Lower lobe of right lung (tissue), 2 donors: ENCODE measurements around the gene NEDD4L. TPM values are rescaled to one million over a fixed set of nuclear protein-coding genes. Genes with fewer than 3 reads are reported as not detected.

Source experiments
- ATAC-seq, 2 donors: fragments of 200-7000 bp; cut with Tn5 transposase; one replicate each; pipeline ENCODE4 v1.9.1; 2020 to 2022; ENCODE audit warnings: mild to moderate bottlenecking in 2 of 2, moderate library complexity in 2 of 2
- DNase-seq: peaks from one replicate; pipeline ENCODE4 v3.0.0-alpha.2; 2020
- H3K27ac ChIP-seq: fragments of 200-600 bp; one replicate; pipeline ENCODE4 v1.8.0; 2022
- H3K27me3 ChIP-seq: fragments of 200-600 bp; one replicate; pipeline ENCODE4 v1.8.0; 2022; ENCODE audit warnings: low read depth
- H3K36me3 ChIP-seq: fragments of 200-600 bp; one replicate; pipeline ENCODE4 v1.8.0; 2022; ENCODE audit warnings: mild to moderate bottlenecking
- H3K4me1 ChIP-seq: fragments of 200-600 bp; one replicate; pipeline ENCODE4 v1.8.0; 2022
- H3K4me3 ChIP-seq: fragments of 200-600 bp; one replicate; pipeline ENCODE4 v1.8.0; 2022; ENCODE audit warnings: mild to moderate bottlenecking
- H3K9me3 ChIP-seq: fragments of 200-600 bp; one replicate; pipeline ENCODE4 v1.8.0; 2022
- intact Hi-C: fragments of 100-400 bp; cut with DNase I; formaldehyde crosslinking; loops from one replicate; pipeline ENCODE4 v1.11.0; 2022
- total RNA-seq: library from RNA; stranded (reverse); fragmentation: NEBNext Ultra II Directional; extraction: Animal tissue kit (Norgen Biotek cat#: 25700); gene quantifications from one replicate; pipeline ENCODE4 v1.2.1, GENCODE V29; 2021
- TF ChIP-seq, protein P1 (sequence below): fragments of 200-600 bp; IDR thresholded peaks from one replicate; pipeline ENCODE4 v1.8.0; 2022; ENCODE audit warnings: antibody characterized with exemption, mild to moderate bottlenecking
- donor health status: DM: no; HTN: yes; CAD: no; lungs with severe emphysema.

Gene NEDD4L
- total RNA-seq, 1 donor from 2014 or later, result 203 TPM

DNA sequence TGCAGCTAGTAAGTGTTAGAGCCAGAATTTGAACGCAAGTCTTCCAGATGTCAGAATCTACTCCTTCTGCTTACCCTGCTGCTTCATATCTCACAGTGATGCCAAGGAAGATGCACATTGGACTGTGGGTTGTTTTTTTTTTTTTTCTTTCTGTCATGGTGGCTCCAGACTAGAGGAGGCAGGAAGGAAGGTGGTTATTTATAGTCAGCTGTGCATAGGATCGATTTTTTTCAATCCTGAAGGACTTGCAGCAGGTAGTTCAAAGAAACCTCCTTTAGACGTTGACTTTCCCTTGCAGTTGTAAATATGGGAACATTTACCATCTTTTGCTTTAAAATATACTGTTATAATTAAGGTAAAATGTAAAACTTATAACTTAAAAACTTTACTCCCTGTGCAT is 17.3 kb downstream of the NEDD4L start:
- no peak overlapping the region for H3K4me3 ChIP-seq
- H3K27ac ChIP-seq, result no peak overlapping the region
- no peaks in the 10 kb centered on the region for H3K27me3 ChIP-seq
- ATAC-seq (no peak), DNase-seq (no peak)
- no peaks in the 10 kb centered on the region for H3K36me3 ChIP-seq
- H3K4me1 ChIP-seq, result no peaks in the 10 kb centered on the region
- TF ChIP-seq, protein P1, sequence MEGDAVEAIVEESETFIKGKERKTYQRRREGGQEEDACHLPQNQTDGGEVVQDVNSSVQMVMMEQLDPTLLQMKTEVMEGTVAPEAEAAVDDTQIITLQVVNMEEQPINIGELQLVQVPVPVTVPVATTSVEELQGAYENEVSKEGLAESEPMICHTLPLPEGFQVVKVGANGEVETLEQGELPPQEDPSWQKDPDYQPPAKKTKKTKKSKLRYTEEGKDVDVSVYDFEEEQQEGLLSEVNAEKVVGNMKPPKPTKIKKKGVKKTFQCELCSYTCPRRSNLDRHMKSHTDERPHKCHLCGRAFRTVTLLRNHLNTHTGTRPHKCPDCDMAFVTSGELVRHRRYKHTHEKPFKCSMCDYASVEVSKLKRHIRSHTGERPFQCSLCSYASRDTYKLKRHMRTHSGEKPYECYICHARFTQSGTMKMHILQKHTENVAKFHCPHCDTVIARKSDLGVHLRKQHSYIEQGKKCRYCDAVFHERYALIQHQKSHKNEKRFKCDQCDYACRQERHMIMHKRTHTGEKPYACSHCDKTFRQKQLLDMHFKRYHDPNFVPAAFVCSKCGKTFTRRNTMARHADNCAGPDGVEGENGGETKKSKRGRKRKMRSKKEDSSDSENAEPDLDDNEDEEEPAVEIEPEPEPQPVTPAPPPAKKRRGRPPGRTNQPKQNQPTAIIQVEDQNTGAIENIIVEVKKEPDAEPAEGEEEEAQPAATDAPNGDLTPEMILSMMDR, result no peak
- intact Hi-C loops, result no loop called here
- H3K9me3 ChIP-seq, result no peaks in the 10 kb centered on the region

DNA sequence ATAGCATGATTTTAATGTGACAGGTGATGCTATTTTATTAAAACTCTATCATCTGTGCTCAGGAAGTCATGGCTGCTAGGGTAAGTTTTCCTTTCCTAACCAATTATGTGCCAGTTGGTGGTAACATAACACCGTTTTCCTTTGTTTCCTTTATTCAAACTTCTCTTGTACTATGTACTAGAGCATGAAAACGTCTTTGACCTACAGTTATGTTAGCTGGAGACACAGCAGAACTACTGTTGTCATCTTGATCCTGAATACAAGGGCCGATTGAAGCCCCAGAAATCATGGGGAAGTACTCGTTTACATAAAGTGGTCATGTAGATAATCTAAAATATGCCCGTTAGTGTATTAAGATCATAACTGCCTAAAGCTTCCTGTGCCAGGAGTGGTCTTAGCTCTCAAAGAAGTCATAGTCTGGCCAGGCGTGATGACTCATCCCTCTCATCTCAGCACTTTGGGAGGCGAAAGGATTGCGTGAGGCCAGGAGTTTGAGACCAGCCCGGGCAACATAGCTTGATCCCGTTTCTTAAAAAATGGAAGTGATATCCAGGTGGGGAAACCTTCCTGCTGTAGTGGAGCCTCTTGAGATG is 20.5 kb downstream of the NEDD4L start:
- TF ChIP-seq, protein P1, result no peak
- Histone ChIP-seq H3K36me3 (no peaks in the 10 kb centered on the region), H3K9me3 (no peaks in the 10 kb centered on the region), H3K4me1 (no peaks in the 10 kb centered on the region), H3K4me3 (no peak overlapping the region), H3K27me3 (no peaks in the 10 kb centered on the region), H3K27ac (no peak overlapping the region)
- DNase-seq, result no peak
- intact Hi-C loops, result no loop called here
- peak in 1 of 2 donors; percentile 27 for ATAC-seq

DNA sequence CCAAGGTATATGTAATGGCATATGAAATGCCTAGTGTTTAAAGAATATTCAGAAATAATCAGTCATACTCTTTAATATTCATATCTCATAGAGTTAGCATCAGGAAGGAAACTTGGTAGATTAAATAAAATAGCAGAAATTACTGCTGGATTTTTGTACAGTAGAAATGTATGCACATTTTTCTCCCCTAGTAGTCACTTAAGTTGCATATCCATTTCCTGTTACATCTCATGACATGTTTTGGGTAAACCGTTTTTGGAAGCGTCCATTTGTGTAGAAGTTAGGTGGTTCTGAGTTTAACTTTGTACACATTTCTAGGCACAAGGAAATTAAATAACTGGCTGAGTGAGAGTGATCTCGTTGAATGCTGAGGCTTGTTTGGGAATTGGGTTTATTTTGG is 21.9 kb downstream of the NEDD4L start:
- no peaks in the 10 kb centered on the region for H3K27me3 ChIP-seq
- ATAC-seq (no peak), DNase-seq (no peak)
- H3K4me1 ChIP-seq, result no peaks in the 10 kb centered on the region
- no peaks in the 10 kb centered on the region for H3K9me3 ChIP-seq
- TF ChIP-seq, protein P1, result no peak
- H3K27ac ChIP-seq, result no peak overlapping the region
- H3K36me3 ChIP-seq, result no peaks in the 10 kb centered on the region
- intact Hi-C loops, result no loop called here
- no peak overlapping the region for H3K4me3 ChIP-seq

DNA sequence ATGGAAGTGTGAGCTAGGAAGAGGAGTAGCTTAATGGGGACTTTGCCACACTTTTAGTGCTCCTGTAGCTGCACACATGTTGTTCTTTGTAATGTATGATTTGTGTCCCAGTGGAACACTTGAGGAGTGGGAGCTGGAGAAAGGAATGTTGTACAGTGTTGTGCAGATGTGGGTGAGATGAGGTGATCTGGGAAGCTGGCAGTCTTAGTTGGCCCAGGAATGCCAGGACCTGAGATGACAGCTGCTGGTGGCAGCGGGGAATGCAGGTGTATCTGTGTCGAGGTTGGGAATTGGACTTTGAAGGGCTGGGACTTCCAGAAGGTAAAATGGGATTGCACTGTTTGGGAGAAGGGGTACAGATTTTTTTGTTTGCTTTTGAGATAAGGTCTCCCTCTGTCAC is 23.6 kb downstream of the NEDD4L start:
- no peak overlapping the region for H3K27ac ChIP-seq
- TF ChIP-seq, protein P1, result no peak

DNA sequence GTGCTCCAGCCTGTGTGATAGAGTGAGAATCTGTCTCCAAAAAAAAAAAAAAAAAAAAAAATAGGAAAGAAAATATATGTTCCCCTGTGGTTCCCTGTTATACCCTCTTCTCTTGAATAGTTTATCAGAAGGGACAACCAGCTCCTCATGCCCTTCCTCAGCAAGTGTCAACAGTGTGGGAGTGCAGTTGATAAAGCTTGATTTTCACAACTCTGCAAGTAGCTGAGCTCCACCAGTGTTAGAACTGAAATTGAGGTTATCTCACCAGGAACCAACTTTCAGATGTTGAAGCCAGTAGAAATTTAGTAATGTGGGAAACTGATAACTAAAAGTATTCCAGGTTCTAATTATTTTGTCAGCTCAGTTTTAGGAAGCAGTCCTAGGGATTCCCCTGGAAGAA is 25.1 kb downstream of the NEDD4L start:
- Histone ChIP-seq H3K27me3 (no peaks in the 10 kb centered on the region), H3K4me1 (no peaks in the 10 kb centered on the region), H3K36me3 (no peaks in the 10 kb centered on the region), H3K9me3 (no peaks in the 10 kb centered on the region), H3K4me3 (no peak overlapping the region), H3K27ac (no peak overlapping the region)
- TF ChIP-seq, protein P1, result no peak
- intact Hi-C loops, result no loop called here
- no peak for DNase-seq
- ATAC-seq, result no peak

More for the DNA sequence above, 23.6 kb downstream of the NEDD4L start:
- H3K4me3 ChIP-seq, result no peak overlapping the region
- no peaks in the 10 kb centered on the region for H3K9me3 ChIP-seq
- no peaks in the 10 kb centered on the region for H3K36me3 ChIP-seq
- ATAC-seq (peak in 1 of 2 donors; percentile 20), DNase-seq (no peak)
- no peaks in the 10 kb centered on the region for H3K4me1 ChIP-seq
- intact Hi-C loops, result no loop called here
- no peaks in the 10 kb centered on the region for H3K27me3 ChIP-seq
